Breast epithelium (tissue), 4 donors: ENCODE results near the gene LRRC4C. TPM values are rescaled to one million over a fixed set of nuclear protein-coding genes. Genes with fewer than 3 reads are reported as not detected.

Experiments used
- DNase-seq, 2 donors: peaks; one replicate each; pipeline ENCODE4 v3.0.0-alpha.2; 2019; ENCODE audit warnings: low spot score in 2 of 2
- H3K27ac ChIP-seq, 2 donors: fragments of 200-600 bp; sonication (generic) in 1 of 2; one replicate each; pipeline ENCODE4 v1.5.1; 2016 to 2019; ENCODE audit warnings: mild to moderate bottlenecking in 1 of 2
- H3K27me3 ChIP-seq, 2 donors: fragments of 200-600 bp; sonication (generic) in 1 of 2; one replicate each; pipeline versions ENCODE4 v1.5.1 to v1.6.0; 2017 to 2019; ENCODE audit warnings: control low read depth in 1 of 2, mild to moderate bottlenecking in 1 of 2
- H3K36me3 ChIP-seq: fragments of 200-600 bp; one replicate; pipeline ENCODE4 v1.5.1; 2019
- H3K4me1 ChIP-seq, 2 donors: fragments of 200-600 bp; sonication (generic); one replicate each; pipeline ENCODE4 v1.5.1; 2016 to 2019; ENCODE audit warnings: control low read depth in 1 of 2
- H3K4me3 ChIP-seq, 3 donors: fragments of 200-600 bp; sonication (generic); 1 replicate in 2 of 3; 2 replicates in 1 of 3; pipeline ENCODE4 v1.5.1; 2016 to 2019; ENCODE audit warnings: mild to moderate bottlenecking in 3 of 3, moderate library complexity in 2 of 3
- H3K9me3 ChIP-seq, 2 donors: fragments of 200-600 bp; sonication (generic) in 1 of 2; one replicate each; pipeline ENCODE4 v1.5.1; 2016 to 2019; ENCODE audit warnings: control low read depth in 1 of 2
- POLR2A ChIP-seq: fragments of 450-650 bp; IDR thresholded peaks from one replicate; pipeline ENCODE4 v1.6.1; 2016; ENCODE audit warnings: antibody characterized with exemption, mild to moderate bottlenecking, moderate library complexity
- POLR2AphosphoS5 ChIP-seq, 3 donors: sonication (generic); formaldehyde crosslinking; IDR thresholded peaks; one replicate each; pipeline ENCODE4 v1.6.1; 2017; ENCODE audit warnings: antibody characterized with exemption in 3 of 3
- intact Hi-C: fragments of 100-400 bp; cut with DNase I; formaldehyde crosslinking; loops from one replicate; pipeline ENCODE4 v1.15.1; 2023; ENCODE audit warnings: low total_unique reads
- total RNA-seq, 3 donors: library from RNA; depleted of rRNA; stranded (reverse); fragments of >200 nt; gene quantifications; one replicate each; pipeline ENCODE4 v1.1.0, GENCODE V29; 2016
- TF ChIP-seq, protein P1 (sequence below), 3 donors: fragments of 450-650 bp; IDR thresholded peaks; one replicate each; pipeline ENCODE4 v1.5.1; 2016 to 2017; ENCODE audit warnings: antibody characterized with exemption in 3 of 3, mild to moderate bottlenecking in 3 of 3, moderate library complexity in 3 of 3

Gene LRRC4C
- total RNA-seq, 3 donors from 2014 or later = 2.9 to 15.4 (median 6.6) TPM

DNA sequence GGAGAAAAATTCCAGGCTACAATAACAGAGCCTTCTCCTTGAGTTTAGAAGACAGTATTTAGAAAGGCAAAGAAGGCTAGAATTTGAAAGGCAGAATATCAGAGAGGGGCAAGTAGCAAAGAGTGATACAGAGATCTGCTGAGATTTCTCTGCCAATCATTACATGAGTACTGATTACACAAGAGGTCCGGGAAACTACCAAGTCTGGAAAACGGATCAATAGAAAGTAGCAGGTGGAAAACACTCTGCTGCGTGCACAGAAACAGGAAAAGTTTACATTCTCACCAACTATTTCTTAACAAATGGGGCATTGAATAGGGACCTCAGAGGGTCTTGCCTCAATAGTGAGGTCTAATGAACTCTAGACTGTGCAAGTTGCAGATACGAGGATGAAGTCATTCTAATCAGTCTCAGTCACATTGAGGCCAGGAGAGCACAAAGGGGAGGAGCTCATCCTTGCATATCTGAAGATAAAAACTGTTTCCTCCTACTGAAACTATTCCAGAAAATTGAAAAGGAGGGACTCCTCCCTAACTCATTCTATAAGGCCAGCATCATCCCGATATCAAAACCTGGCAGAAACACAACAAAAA, 1099.2 kb downstream of the LRRC4C start:
- no peaks in the 10 kb centered on the region for H3K36me3 ChIP-seq
- intact Hi-C loops = no loop called here
- no peak for DNase-seq
- H3K4me3 ChIP-seq = no peak overlapping the region
- no peak overlapping the region for H3K27ac ChIP-seq
- H3K9me3 ChIP-seq = peaks cover 0 to 4% of the 10 kb centered on the region in 2 donors
- no peaks in the 10 kb centered on the region for H3K27me3 ChIP-seq
- TF ChIP-seq, protein P1, sequence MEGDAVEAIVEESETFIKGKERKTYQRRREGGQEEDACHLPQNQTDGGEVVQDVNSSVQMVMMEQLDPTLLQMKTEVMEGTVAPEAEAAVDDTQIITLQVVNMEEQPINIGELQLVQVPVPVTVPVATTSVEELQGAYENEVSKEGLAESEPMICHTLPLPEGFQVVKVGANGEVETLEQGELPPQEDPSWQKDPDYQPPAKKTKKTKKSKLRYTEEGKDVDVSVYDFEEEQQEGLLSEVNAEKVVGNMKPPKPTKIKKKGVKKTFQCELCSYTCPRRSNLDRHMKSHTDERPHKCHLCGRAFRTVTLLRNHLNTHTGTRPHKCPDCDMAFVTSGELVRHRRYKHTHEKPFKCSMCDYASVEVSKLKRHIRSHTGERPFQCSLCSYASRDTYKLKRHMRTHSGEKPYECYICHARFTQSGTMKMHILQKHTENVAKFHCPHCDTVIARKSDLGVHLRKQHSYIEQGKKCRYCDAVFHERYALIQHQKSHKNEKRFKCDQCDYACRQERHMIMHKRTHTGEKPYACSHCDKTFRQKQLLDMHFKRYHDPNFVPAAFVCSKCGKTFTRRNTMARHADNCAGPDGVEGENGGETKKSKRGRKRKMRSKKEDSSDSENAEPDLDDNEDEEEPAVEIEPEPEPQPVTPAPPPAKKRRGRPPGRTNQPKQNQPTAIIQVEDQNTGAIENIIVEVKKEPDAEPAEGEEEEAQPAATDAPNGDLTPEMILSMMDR (IDR thresholded peaks at IDR 0.05) = no peak
- TF ChIP-seq POLR2AphosphoS5 (IDR thresholded peaks at IDR 0.05) (no peak), POLR2A (no peak)
- no peaks in the 10 kb centered on the region for H3K4me1 ChIP-seq

DNA sequence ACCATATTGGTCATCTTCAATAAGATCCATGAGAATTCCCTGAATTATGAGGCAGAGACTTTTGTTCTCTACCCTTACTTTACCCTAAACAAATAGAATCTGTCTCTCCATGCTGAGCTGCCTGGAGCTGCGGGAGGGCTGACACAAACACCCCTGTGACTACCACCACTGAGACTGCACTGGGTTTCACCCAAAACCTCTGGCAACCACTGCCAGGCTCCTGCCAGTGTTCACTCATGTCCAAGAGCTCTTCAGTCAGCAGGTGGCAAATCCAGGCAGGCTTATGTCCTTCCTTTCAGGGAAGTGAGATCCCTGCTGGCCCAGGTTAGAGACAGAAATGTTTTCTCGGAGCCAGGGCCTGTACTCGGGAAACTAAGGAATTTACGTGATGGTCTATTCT, 1105.3 kb downstream of the LRRC4C start:
- TF ChIP-seq POLR2AphosphoS5 (IDR thresholded peaks at IDR 0.05) (no peak), POLR2A (no peak)
- TF ChIP-seq, protein P1 (IDR thresholded peaks at IDR 0.05) = no peak
- intact Hi-C loops = no loop called here
- Histone ChIP-seq H3K4me1 (no peaks in the 10 kb centered on the region), H3K9me3 (no peaks in the 10 kb centered on the region), H3K27ac (no peak overlapping the region), H3K27me3 (no peaks in the 10 kb centered on the region), H3K36me3 (no peaks in the 10 kb centered on the region), H3K4me3 (no peak overlapping the region)
- DNase-seq = no peak

DNA sequence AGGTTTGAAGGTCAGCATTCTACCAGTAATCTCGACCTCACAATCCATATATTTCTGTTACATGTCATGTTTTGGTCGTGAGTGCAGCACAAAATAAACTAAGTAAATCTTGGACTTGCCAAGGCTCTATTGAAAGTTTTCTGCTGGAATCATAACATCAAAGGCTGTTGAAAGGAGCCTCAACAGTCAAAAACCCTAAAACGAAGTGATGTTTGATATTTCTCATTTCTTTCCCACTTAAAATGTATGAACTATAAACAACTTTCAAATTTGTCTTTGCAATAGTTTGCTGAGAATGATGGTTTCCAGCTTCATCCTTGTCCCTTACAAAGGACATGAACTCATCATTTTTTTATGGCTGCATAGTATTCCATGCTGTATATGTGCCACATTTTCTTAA, 1118.5 kb downstream of the LRRC4C start:
- intact Hi-C loops = no loop called here
- Histone ChIP-seq H3K4me3 (no peak overlapping the region), H3K9me3 (no peaks in the 10 kb centered on the region), H3K36me3 (no peaks in the 10 kb centered on the region), H3K27ac (no peak overlapping the region), H3K27me3 (no peaks in the 10 kb centered on the region), H3K4me1 (no peaks in the 10 kb centered on the region)
- no peak for TF ChIP-seq POLR2A
- TF ChIP-seq, protein P1 (IDR thresholded peaks at IDR 0.05) = no peak
- no peak for DNase-seq

DNA sequence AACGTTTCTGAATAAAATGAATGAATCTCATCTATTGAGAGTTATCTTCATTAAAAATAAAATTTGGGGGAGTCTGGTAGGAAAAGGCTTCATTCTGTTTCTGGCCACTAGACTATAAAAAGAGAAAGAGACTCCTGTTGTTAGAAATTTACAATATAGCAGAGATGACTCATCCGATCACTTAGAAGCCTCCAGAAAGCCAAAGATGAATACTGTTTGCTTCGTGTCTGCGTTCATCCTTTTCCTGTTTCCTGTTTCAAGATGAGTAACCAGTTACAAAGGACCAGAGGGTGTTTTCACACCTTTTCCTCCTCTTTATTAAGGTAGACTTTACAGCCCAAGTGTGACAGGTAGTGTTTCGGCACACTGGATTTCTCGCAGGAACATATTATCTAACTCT, 1120.7 kb downstream of the LRRC4C start:
- H3K36me3 ChIP-seq = no peaks in the 10 kb centered on the region
- TF ChIP-seq, protein P1 (IDR thresholded peaks at IDR 0.05) = no peak
- TF ChIP-seq POLR2AphosphoS5 (IDR thresholded peaks at IDR 0.05) = no peak
- TF ChIP-seq POLR2A = no peak
- H3K27me3 ChIP-seq = no peaks in the 10 kb centered on the region
- no peak overlapping the region for H3K27ac ChIP-seq
- DNase-seq = no peak
- H3K9me3 ChIP-seq = no peaks in the 10 kb centered on the region
- intact Hi-C loops = no loop called here
- H3K4me3 ChIP-seq = no peak overlapping the region
- no peaks in the 10 kb centered on the region for H3K4me1 ChIP-seq

DNA sequence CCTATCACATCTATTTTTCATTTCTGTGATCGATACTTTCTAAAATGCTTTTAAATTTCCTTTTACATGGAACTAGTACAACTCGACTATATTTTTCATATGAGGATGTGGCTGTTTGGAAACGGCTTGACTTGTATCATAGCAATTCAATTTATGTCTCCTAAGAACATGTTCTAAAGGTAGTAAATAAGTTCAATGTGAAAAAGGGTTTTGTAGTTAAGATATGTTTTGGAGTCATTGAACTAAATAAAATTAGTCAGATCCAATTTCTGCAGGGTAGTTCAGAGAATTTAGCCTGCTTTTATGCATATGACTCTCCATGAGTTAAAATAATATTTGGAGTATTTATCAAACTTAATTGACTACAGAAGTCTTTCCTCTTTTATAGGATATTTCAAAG, 1121.4 kb downstream of the LRRC4C start:
- TF ChIP-seq POLR2A (no peak), POLR2AphosphoS5 (IDR thresholded peaks at IDR 0.05) (no peak)
- TF ChIP-seq, protein P1 (IDR thresholded peaks at IDR 0.05) = no peak
- intact Hi-C loops = no loop called here

More for the DNA sequence above, 1121.4 kb downstream of the LRRC4C start:
- Histone ChIP-seq H3K4me1 (no peaks in the 10 kb centered on the region), H3K36me3 (no peaks in the 10 kb centered on the region), H3K9me3 (no peaks in the 10 kb centered on the region), H3K27me3 (no peaks in the 10 kb centered on the region), H3K4me3 (no peak overlapping the region), H3K27ac (no peak overlapping the region)
- no peak for DNase-seq
